Gastroesophageal sphincter (tissue), 3 donors: ENCODE data around the gene TRMT61A.

Experiments
- EP300 ChIP-seq: sonication (generic); formaldehyde crosslinking; IDR thresholded peaks from one replicate; pipeline ENCODE4 v1.6.1; 2017; ENCODE audit warnings: antibody characterized with exemption, mild to moderate bottlenecking
- POLR2A ChIP-seq, 2 donors: fragments of 450-650 bp; IDR thresholded peaks; one replicate each; pipeline ENCODE4 v1.6.1; 2017; ENCODE audit warnings: antibody characterized with exemption in 2 of 2, mild to moderate bottlenecking in 2 of 2, moderate library complexity in 1 of 2
- POLR2AphosphoS5 ChIP-seq: sonication (generic); formaldehyde crosslinking; IDR thresholded peaks from one replicate; pipeline ENCODE4 v1.6.1; 2017; ENCODE audit warnings: antibody characterized with exemption
- TF ChIP-seq, protein P1 (sequence below), 4 experiments: fragments of 200-600 bp in 2 of 4; fragments of 450-650 bp in 2 of 4; sonication (generic) in 1 of 4; IDR thresholded peaks; one replicate each; pipeline ENCODE4 v1.5.1; 2017 to 2019; ENCODE audit warnings: antibody characterized with exemption in 4 of 4, mild to moderate bottlenecking in 2 of 4, moderate library complexity in 2 of 4

DNA sequence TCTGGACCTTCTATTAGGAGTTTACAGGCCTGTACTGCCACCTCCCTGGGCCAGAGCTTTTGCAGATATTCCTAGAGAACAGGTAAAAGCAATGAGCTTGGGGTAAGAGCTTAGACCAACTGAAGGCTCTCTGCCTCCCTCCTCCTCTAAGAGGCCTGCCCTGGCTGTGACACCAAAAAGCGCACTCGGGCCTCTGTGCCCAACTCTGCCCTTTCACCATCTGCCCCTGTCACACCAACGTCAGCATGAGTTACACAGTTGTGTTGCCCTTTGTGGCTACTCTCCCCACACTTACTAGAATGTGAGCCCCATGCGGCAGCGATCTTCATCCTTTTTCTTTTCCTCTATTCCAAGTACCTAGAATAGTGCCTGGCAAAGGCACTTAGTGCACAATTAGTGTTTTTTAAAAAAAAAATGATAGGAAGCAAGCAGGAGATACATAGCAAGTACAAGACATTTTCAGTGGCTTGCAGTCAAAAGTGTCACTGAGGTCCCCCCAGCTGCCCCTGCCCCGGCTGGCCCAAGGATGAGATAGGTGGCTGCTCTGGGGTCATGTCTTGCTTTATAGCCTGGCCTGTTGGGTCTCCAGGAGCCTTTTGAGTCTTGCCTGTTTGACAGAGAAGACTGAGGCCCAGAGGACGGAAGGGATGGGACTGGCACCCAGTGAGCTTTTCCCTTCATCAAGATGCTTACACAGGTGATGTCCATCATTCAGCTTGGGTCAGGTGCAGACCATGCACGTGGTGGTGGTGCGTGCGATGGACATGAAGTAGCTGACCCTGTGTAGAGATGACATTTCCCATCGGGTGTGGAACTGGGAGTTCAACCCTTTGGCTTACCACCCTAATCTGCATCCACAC, 18.9 kb upstream of the TRMT61A start:
- TF ChIP-seq, protein P1, sequence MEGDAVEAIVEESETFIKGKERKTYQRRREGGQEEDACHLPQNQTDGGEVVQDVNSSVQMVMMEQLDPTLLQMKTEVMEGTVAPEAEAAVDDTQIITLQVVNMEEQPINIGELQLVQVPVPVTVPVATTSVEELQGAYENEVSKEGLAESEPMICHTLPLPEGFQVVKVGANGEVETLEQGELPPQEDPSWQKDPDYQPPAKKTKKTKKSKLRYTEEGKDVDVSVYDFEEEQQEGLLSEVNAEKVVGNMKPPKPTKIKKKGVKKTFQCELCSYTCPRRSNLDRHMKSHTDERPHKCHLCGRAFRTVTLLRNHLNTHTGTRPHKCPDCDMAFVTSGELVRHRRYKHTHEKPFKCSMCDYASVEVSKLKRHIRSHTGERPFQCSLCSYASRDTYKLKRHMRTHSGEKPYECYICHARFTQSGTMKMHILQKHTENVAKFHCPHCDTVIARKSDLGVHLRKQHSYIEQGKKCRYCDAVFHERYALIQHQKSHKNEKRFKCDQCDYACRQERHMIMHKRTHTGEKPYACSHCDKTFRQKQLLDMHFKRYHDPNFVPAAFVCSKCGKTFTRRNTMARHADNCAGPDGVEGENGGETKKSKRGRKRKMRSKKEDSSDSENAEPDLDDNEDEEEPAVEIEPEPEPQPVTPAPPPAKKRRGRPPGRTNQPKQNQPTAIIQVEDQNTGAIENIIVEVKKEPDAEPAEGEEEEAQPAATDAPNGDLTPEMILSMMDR (IDR thresholded peaks at IDR 0.05): no peak
- TF ChIP-seq POLR2AphosphoS5 (no peak), POLR2A (IDR thresholded peaks at IDR 0.05) (no peak), EP300 (no peak)
